ENCODE measurements around the gene TM2D3.

DNA sequence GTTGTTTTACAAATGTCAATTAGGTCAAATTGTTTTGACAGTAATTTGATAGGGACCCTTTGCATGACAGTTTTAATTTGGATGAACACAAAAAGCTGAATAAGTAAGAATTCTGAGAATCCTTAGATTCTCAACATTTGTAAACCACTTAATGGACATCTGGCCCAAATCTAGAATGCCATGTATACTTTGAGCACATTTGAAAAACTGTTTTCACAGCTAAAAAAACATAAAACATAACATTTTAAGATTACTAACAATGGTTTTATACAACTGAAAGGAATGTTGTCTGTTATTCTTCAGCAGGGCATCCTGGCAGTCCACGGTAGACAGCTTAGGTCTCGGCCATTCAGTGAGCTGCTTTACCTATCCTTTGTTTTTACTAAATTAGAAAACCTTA lies 34.5 kb upstream of the TM2D3 start:
- TF ChIP-seq CTCF (IDR thresholded peaks at IDR 0.05) = no peak
- no peak for TF ChIP-seq POLR2A (IDR thresholded peaks at IDR 0.05)

Measured in adrenal gland (tissue), 5 donors.